Vein endothelial cell (primary cell): ENCODE results near the gene ANXA3. TPM values are rescaled to one million over a fixed set of nuclear protein-coding genes. Genes with fewer than 3 reads are reported as not detected.

Experiments used
- small RNA-seq: library from RNA; depleted of rRNA; stranded (forward); fragments of <200 nt; gene quantifications from one replicate; pipeline ENCODE3, GENCODE V24; 2012
- total RNA-seq: library from RNA; depleted of rRNA; stranded (reverse); fragments of >200 nt; gene quantifications from 2 replicates; pipeline ENCODE4 v1.2.3, GENCODE V29; 2012

ANXA3 gene, protein sequence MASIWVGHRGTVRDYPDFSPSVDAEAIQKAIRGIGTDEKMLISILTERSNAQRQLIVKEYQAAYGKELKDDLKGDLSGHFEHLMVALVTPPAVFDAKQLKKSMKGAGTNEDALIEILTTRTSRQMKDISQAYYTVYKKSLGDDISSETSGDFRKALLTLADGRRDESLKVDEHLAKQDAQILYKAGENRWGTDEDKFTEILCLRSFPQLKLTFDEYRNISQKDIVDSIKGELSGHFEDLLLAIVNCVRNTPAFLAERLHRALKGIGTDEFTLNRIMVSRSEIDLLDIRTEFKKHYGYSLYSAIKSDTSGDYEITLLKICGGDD
- 84.9 and 191 TPM in 2 replicates for total RNA-seq

DNA sequence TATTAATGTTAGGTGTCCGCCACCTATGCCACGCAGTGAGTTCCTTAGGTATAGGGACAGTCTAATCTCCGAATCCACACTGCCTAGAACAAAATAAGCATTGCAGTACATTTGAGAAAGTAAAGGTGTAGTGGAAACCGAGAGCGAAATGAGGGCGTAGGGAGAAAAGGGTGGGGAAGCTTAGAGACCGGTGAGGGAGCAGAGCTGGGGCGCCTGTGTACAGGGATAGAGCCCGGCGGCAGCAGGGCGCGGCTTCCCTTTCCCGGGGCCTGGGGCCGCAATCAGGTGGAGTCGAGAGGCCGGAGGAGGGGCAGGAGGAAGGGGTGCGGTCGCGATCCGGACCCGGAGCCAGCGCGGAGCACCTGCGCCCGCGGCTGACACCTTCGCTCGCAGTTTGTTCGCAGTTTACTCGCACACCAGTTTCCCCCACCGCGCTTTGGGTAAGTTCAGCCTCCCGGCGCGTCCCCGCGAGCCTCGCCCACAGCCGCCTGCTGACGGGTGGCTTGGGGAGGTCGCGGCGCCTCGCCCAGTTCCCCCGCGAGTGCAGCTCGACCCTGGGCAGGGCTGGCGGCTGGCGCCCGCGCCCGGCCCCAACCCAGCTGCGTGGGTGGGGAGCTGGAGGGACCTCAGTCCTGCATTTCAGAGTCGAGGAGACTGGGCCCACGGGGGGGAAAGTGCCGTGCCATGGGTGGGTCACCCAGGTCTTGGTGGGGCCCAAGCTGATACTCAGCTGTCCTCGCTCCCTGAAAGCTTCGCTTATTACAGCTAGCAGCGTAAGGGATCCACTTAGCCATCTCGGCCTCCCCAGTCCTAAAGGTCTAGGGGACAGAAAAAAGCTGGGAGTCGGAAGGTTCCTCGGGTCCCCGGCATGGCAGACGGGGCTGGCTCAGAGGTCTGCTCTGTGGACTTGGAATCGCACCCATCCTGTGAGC lies at the start of gene ANXA3:
Gene ANXA3, plus strand, starts transcription at position 351 of the 932 bp plus-strand sequence. CDS start 2,704 bp downstream, outside the sequence.

Small RNA genes lying within 50 kb of the gene (small RNA-seq; reads per million reads assigned to genes)
- gene HIGD1AP13, result not detected
- not detected for gene RF00019

Other genes with a start within 250 kb of the ANXA3 start
- gene BMP2K, start 224.6 kb downstream of the ANXA3 start, total RNA-seq, result 90.2 and 131 TPM in 2 replicates